Mesenchymal stem cell (in vitro differentiated cells and primary cell): ENCODE measurements around the gene LRRTM4.

Experiments used
- DNase-seq: peaks from one replicate; pipeline ENCODE4 v3.0.0-alpha.2; 2013
- H2AFZ ChIP-seq: one replicate; pipeline ENCODE4 v1.6.1; 2013; ENCODE audit warnings: low read depth, mild to moderate bottlenecking, control low read depth, inconsistent platforms, low read length, moderate library complexity
- H2AK5ac ChIP-seq: 2 replicates; pipeline ENCODE4 v1.6.1; 2013; ENCODE audit warnings: low read length, moderate library complexity, mild to moderate bottlenecking, inconsistent platforms; ENCODE audit not compliant: severe bottlenecking
- H2BK120ac ChIP-seq: one replicate; pipeline ENCODE4 v1.6.1; 2013; ENCODE audit warnings: low read depth, mild to moderate bottlenecking, inconsistent platforms, low read length, moderate library complexity
- H2BK12ac ChIP-seq, 2 experiments: one replicate each; pipeline ENCODE4 v1.6.1; 2013; ENCODE audit warnings: inconsistent platforms in 2 of 2, low read length in 2 of 2, mild to moderate bottlenecking in 2 of 2, moderate library complexity in 2 of 2, control low read depth in 1 of 2
- H2BK15ac ChIP-seq: one replicate; pipeline ENCODE4 v1.6.1; 2013; ENCODE audit warnings: mild to moderate bottlenecking, low read depth, inconsistent platforms; ENCODE audit not compliant: poor library complexity, severe bottlenecking
- H2BK5ac ChIP-seq: 2 replicates; pipeline ENCODE4 v1.6.1; 2013; ENCODE audit warnings: low read depth, mild to moderate bottlenecking, low read length, control low read depth, inconsistent platforms; ENCODE audit not compliant: poor library complexity, severe bottlenecking
- H3K14ac ChIP-seq, 2 experiments: one replicate each; pipeline ENCODE4 v1.6.1; 2013; ENCODE audit warnings: inconsistent platforms in 2 of 2, low read length in 2 of 2, control low read depth in 1 of 2, mild to moderate bottlenecking in 1 of 2, moderate library complexity in 1 of 2
- H3K18ac ChIP-seq, 2 experiments: one replicate each; pipeline ENCODE4 v1.6.1; 2013; ENCODE audit warnings: inconsistent platforms in 2 of 2, low read length in 2 of 2, control low read depth in 1 of 2, low read depth in 1 of 2, mild to moderate bottlenecking in 1 of 2
- H3K23ac ChIP-seq, 2 experiments: one replicate each; pipeline ENCODE4 v1.6.1; 2013; ENCODE audit warnings: inconsistent platforms in 2 of 2, low read length in 2 of 2, mild to moderate bottlenecking in 2 of 2, moderate library complexity in 2 of 2, control low read depth in 1 of 2
- H3K27ac ChIP-seq: 2 replicates; pipeline ENCODE4 v1.5.1; 2013; ENCODE audit warnings: mild to moderate bottlenecking, moderate library complexity, low read length, control low read depth, inconsistent platforms; ENCODE audit not compliant: poor library complexity, severe bottlenecking
- H3K27me3 ChIP-seq, 2 experiments: 2 replicates each; pipeline versions ENCODE4 v1.6.1 to v1.7.0; 2013; ENCODE audit warnings: low read length in 2 of 2, mild to moderate bottlenecking in 2 of 2, moderate library complexity in 2 of 2, control low read depth in 1 of 2, inconsistent platforms in 1 of 2; ENCODE audit not compliant: control insufficient read depth in 1 of 2, insufficient read depth in 1 of 2
- H3K36me3 ChIP-seq, 2 experiments: 2 replicates each; pipeline versions ENCODE4 v1.6.1 to v1.7.0; 2013; ENCODE audit warnings: low read length in 2 of 2, control low read depth in 1 of 2, inconsistent platforms in 1 of 2, low read depth in 1 of 2, mild to moderate bottlenecking in 1 of 2; ENCODE audit not compliant: insufficient read depth in 2 of 2, control insufficient read depth in 1 of 2
- H3K4ac ChIP-seq, 2 experiments: one replicate each; pipeline ENCODE4 v1.6.1; 2013; ENCODE audit warnings: inconsistent platforms in 2 of 2, low read length in 2 of 2, mild to moderate bottlenecking in 2 of 2, moderate library complexity in 2 of 2, control low read depth in 1 of 2, low read depth in 1 of 2
- H3K4me1 ChIP-seq: 2 replicates; pipeline ENCODE4 v1.6.1; 2013; ENCODE audit warnings: low read depth, low read length, control low read depth; ENCODE audit not compliant: control insufficient read depth, insufficient read depth
- H3K4me2 ChIP-seq: 2 replicates; pipeline ENCODE4 v1.6.1; 2013; ENCODE audit warnings: low read length, mild to moderate bottlenecking, inconsistent platforms; ENCODE audit not compliant: poor library complexity, severe bottlenecking
- H3K4me3 ChIP-seq, 2 experiments: 2 replicates each; pipeline versions ENCODE4 v1.5.1 to v1.7.0; 2013; ENCODE audit warnings: low read length in 2 of 2, mild to moderate bottlenecking in 2 of 2, control low read depth in 1 of 2, low read depth in 1 of 2; ENCODE audit not compliant: insufficient read depth in 1 of 2
- H3K79me1 ChIP-seq: replicated peaks from 2 replicates; pipeline ENCODE4 v1.6.1; 2013; ENCODE audit warnings: mild to moderate bottlenecking, control low read depth, low read length, inconsistent platforms; ENCODE audit not compliant: poor library complexity, severe bottlenecking
- H3K9ac ChIP-seq: 2 replicates; pipeline ENCODE4 v1.7.0; 2013; ENCODE audit warnings: mild to moderate bottlenecking, low read length, moderate library complexity
- H3K9me3 ChIP-seq: 2 replicates; pipeline ENCODE4 v1.7.0; 2013; ENCODE audit warnings: mild to moderate bottlenecking, low read length; ENCODE audit not compliant: control insufficient read depth
- H4K8ac ChIP-seq: one replicate; pipeline ENCODE4 v1.6.1; 2013; ENCODE audit warnings: inconsistent platforms, mild to moderate bottlenecking, low read length, moderate library complexity
- H4K91ac ChIP-seq: one replicate; pipeline ENCODE4 v1.6.1; 2013; ENCODE audit warnings: mild to moderate bottlenecking, low read length, inconsistent platforms
- whole genome bisulfite sequencing: methylation state at CpG from one replicate; pipeline ENCODE4 v1.1.7; 2013; ENCODE audit warnings: mixed read lengths; 5-methylcytosine and 5-hydroxymethylcytosine counted together

The LRRTM4 gene

GRCh38 chr2:77391119-77391518 is 131.1 kb downstream of the LRRTM4 start:
- no peaks in the 10 kb centered on the region for H3K27me3 ChIP-seq
- DNase-seq = no peak
- H2AK5ac ChIP-seq = no peak overlapping the region
- H3K4ac ChIP-seq = no peak overlapping the region
- H3K9me3 ChIP-seq = no peaks in the 10 kb centered on the region
- H3K18ac ChIP-seq = no peak overlapping the region
- H3K36me3 ChIP-seq = no peaks in the 10 kb centered on the region
- no peak overlapping the region for H2AFZ ChIP-seq
- no peaks in the 10 kb centered on the region for H3K79me1 ChIP-seq
- no peak overlapping the region for H2BK12ac ChIP-seq
- no peak overlapping the region for H3K27ac ChIP-seq
- no peak overlapping the region for H3K4me2 ChIP-seq
- no peak overlapping the region for H2BK5ac ChIP-seq
- no peak overlapping the region for H3K14ac ChIP-seq
- no peak overlapping the region for H3K9ac ChIP-seq
- no peak overlapping the region for H2BK120ac ChIP-seq
- H3K4me3 ChIP-seq = no peak overlapping the region
- no peak overlapping the region for H3K23ac ChIP-seq
- H4K91ac ChIP-seq = no peak overlapping the region
- H2BK15ac ChIP-seq = no peak overlapping the region
- no peaks in the 10 kb centered on the region for H3K4me1 ChIP-seq
- no peak overlapping the region for H4K8ac ChIP-seq

- no peak overlapping the region for H2BK5ac ChIP-seq
- H3K4ac ChIP-seq = no peak overlapping the region
- H3K4me3 ChIP-seq = no peak overlapping the region
- no peak overlapping the region for H4K8ac ChIP-seq
- H2BK15ac ChIP-seq = no peak overlapping the region
- H3K23ac ChIP-seq = no peak overlapping the region
- H3K36me3 ChIP-seq = no peaks in the 10 kb centered on the region
- no peak overlapping the region for H3K4me2 ChIP-seq
- H3K4me1 ChIP-seq = no peaks in the 10 kb centered on the region
- no peaks in the 10 kb centered on the region for H3K9me3 ChIP-seq
- no peak overlapping the region for H2AK5ac ChIP-seq
- no peak overlapping the region for H4K91ac ChIP-seq
- H2BK12ac ChIP-seq = no peak overlapping the region
- H3K9ac ChIP-seq = no peak overlapping the region
- no peaks in the 10 kb centered on the region for H3K27me3 ChIP-seq
- peak overlapping the region; percentile 49 for H2AFZ ChIP-seq
- DNase-seq = no peak
- H3K14ac ChIP-seq = peak overlapping the region in 1 of 2 experiments; percentile 11
- no peak overlapping the region for H3K27ac ChIP-seq
- H3K79me1 ChIP-seq = no peaks in the 10 kb centered on the region
- H2BK120ac ChIP-seq = peak overlapping the region; percentile 49
- WGBS = 83% methylated on average over 3 of the region's 3 CpGs
- no peak overlapping the region for H3K18ac ChIP-seq
These were observed 134.9 kb downstream of the LRRTM4 start for GRCh38 chr2:77387324-77387723.

- Histone ChIP-seq H3K23ac (no peak overlapping the region), H2BK12ac (no peak overlapping the region), H3K9ac (no peak overlapping the region), H2BK15ac (no peak overlapping the region), H3K27me3 (no peaks in the 10 kb centered on the region), H2BK120ac (no peak overlapping the region), H3K4me1 (no peaks in the 10 kb centered on the region), H3K27ac (no peak overlapping the region), H3K4me2 (no peak overlapping the region), H3K36me3 (no peaks in the 10 kb centered on the region), H3K18ac (no peak overlapping the region), H3K14ac (no peak overlapping the region), H3K4me3 (no peak overlapping the region), H4K8ac (no peak overlapping the region), H3K9me3 (no peaks in the 10 kb centered on the region), H3K4ac (no peak overlapping the region), H2AK5ac (no peak overlapping the region), H4K91ac (no peak overlapping the region), H2AFZ (no peak overlapping the region), H3K79me1 (no peaks in the 10 kb centered on the region), H2BK5ac (no peak overlapping the region)
- no peak for DNase-seq
These were observed 149.5 kb downstream of the LRRTM4 start for GRCh38 chr2:77372636-77373035.

- H3K4me3 ChIP-seq = no peak overlapping the region
- no peaks in the 10 kb centered on the region for H3K36me3 ChIP-seq
- H3K18ac ChIP-seq = no peak overlapping the region
- H2BK120ac ChIP-seq = no peak overlapping the region
- no peaks in the 10 kb centered on the region for H3K4me1 ChIP-seq
- no peak overlapping the region for H2BK12ac ChIP-seq
- no peak overlapping the region for H4K8ac ChIP-seq
- H3K4ac ChIP-seq = no peak overlapping the region
- WGBS = 87% methylated on average over 3 of the region's 3 CpGs
- H3K14ac ChIP-seq = no peak overlapping the region
- H2BK15ac ChIP-seq = no peak overlapping the region
- H4K91ac ChIP-seq = no peak overlapping the region
- no peak for DNase-seq
- no peak overlapping the region for H2AK5ac ChIP-seq
- H3K23ac ChIP-seq = no peak overlapping the region
- no peak overlapping the region for H2AFZ ChIP-seq
- H3K4me2 ChIP-seq = no peak overlapping the region
- no peaks in the 10 kb centered on the region for H3K27me3 ChIP-seq
- H3K27ac ChIP-seq = no peak overlapping the region
- no peaks in the 10 kb centered on the region for H3K79me1 ChIP-seq
- no peak overlapping the region for H3K9ac ChIP-seq
- no peak overlapping the region for H2BK5ac ChIP-seq
- no peaks in the 10 kb centered on the region for H3K9me3 ChIP-seq
These were observed 151.7 kb downstream of the LRRTM4 start for GRCh38 chr2:77370511-77370910.
